GM20000 (cell line): ENCODE results near the gene ROR1.

ENCODE experiments used
- DNase-seq: peaks from one replicate; pipeline ENCODE4 v3.0.0; 2012; ENCODE audit warnings: low spot score
- TF ChIP-seq, protein P1 (sequence below): IDR thresholded peaks from 2 replicates; pipeline ENCODE4 v1.5.1; 2012; ENCODE audit warnings: mild to moderate bottlenecking, control low read depth; ENCODE audit errors: extremely low read depth, missing control alignments

ROR1 gene

DNA sequence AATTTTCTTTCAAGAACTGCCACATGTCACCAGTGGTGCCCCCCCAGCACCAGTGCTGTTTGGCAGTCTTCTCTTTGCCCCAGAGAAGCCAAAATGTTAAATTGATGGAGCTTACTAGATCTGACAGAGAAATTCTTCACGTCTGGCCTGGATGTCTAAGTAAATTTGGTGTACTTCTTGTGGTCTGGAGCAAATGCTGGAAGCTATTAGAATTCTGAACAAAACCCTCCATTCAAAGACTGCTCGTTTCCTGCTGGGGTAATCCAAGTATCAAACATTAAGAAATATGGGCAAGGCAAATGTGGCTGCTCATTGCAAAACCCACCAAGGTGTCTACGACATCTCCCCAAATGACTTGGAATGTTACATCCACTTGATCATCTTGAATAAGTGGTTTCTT is 92.3 kb downstream of the ROR1 start:
- TF ChIP-seq, protein P1, sequence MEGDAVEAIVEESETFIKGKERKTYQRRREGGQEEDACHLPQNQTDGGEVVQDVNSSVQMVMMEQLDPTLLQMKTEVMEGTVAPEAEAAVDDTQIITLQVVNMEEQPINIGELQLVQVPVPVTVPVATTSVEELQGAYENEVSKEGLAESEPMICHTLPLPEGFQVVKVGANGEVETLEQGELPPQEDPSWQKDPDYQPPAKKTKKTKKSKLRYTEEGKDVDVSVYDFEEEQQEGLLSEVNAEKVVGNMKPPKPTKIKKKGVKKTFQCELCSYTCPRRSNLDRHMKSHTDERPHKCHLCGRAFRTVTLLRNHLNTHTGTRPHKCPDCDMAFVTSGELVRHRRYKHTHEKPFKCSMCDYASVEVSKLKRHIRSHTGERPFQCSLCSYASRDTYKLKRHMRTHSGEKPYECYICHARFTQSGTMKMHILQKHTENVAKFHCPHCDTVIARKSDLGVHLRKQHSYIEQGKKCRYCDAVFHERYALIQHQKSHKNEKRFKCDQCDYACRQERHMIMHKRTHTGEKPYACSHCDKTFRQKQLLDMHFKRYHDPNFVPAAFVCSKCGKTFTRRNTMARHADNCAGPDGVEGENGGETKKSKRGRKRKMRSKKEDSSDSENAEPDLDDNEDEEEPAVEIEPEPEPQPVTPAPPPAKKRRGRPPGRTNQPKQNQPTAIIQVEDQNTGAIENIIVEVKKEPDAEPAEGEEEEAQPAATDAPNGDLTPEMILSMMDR: no peak
- no peak for DNase-seq

DNA sequence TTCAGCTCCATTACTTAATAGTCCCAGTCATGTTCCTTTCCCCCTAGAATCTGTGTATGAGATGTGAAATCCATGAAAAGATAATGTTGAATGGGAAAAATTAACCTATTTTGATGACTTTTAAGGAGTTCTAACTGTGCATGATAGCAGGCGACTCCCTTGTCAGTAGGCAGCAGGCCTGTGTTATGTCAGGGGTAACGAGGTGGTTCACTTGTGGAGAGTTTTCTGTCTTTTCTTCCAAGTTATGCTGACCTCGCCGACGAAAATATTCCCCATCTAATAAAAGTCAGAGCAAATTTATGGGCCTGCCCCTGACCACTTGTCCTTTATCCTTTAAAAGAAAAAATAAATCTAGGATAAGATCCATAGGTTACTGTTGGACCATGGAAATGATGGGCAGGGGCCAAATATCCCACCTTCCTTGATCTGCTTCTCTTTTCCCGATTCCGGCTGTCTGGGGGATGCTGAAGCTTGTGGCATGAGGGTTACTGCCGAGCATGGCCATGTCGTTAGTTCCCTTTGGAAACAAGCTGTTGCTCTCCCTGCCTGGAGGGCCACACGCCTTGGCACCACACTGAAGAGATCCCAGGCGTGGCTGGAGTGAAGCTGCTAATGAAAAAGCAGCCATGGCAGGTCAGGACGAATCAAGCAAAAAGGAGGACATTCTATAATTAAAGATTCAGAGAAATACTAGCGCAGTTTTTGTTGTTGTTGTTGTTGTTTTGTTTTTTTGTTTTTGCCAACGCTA is 93.8 kb downstream of the ROR1 start:
- TF ChIP-seq, protein P1: no peak
- no peak for DNase-seq

DNA sequence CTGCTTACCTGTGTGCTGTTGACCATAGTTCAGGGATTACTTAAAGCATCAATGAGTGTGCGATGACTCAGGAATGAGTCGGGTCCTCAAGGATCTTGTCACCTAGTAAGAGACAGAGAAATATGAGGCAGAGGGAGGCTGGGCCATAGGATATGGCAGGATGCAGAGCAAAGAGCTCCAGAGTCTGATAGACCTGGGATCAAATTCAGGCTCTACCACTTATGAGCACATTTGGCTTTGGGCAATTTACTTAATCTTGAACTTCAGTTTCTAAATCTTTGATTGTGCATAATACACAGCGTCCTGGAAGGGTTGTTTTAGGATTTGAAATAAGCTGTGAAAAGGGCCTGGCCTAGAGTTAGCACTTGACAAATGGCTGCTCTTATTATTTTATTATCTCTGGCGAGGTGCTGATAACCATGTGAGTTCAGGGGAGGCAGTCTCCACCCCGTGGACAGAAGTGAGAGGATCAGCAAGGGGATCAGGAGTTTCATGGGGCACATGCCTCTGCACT is 94.5 kb downstream of the ROR1 start:
- DNase-seq: no peak
- TF ChIP-seq, protein P1: no peak

DNA sequence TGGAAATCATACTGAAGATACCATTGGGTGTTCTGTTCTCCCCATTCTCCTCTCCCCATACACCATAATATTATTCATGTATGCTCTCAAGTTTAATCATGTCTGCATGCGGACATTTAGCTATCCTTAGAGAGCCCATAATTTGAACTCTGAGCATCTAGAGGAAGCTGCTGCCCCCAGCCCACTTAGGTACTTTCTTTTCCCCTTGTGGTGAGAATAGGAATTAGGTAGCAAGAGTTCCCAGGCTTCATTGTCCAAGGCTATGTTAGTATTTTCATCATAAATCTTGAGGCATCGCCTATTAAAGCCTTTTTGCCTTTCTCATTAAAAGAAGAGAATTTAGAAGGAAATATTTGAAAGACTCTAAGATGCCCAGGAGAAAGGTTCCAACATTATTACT is 96.3 kb downstream of the ROR1 start:
- TF ChIP-seq, protein P1: no peak
- no peak for DNase-seq

DNA sequence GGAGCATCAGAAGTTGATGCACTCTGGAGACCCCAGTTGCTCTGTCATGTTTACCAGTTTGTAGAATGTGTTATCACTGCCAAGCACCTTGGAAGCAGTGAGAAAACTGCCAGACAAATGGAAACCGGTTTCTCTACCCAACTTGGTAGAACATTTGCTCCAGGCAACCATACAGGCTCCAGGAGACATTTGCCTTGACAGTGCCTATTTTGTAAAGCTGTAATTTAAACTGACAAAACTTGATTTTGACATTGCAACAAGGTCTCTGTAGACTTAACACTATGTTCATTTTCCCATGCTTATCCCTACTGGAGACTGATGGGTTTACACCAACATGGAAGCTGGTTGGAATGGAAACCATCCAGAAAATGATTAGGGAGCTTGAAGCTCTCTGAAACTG is 97.6 kb downstream of the ROR1 start:
- DNase-seq: no peak
- TF ChIP-seq, protein P1: no peak

DNA sequence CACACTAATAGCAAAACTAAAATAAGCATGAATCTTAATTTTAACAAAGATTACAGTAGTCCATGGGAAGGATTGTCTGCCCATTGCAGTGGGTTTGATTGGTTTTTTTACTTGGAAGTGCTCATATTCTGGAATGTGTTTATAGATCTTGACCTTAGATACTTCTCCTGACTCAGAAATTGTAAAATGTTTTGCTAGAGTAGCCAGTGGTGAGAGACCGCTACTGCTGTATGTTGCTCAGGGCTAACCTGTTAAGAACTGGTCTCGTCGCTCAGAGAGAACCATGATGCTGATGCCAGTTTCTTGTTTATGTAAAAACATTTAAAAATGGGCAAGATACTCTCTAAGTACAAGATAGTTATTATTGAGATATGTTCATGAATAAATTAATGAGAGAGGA is 99.9 kb downstream of the ROR1 start:
- TF ChIP-seq, protein P1: no peak
- DNase-seq: no peak

DNA sequence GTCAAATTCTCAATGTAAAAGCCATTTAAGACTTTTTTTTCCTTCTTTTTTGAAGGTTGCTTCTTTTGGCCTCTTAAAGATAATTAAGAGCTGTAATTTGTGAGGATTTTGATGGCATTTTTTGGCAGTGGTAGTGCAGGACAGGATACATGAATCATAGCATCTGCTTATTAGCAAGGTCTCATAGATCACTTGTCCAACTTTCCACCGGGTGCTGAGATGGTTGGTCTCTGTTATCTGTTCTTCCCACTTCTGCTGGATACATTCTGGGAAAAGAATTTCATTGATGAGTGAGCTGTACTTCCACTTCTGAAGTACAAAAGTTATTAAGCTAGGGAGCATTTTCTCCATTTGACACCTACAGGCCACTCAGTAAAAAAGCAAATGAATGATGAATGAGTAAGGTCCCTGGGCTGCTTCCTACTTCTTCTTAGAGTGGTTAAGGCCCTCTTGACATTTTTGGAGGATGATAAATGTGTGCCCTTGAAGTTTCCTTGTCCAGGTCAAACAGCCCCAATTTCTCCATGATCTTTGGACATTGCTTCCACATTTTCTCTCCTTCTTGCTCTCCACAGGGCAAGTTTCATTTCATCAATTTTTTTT is 100.6 kb downstream of the ROR1 start:
- DNase-seq: no peak
- TF ChIP-seq, protein P1: no peak
